Nucleus accumbens (tissue), 56 donors: ENCODE data around the gene ELL.

Experiments used
- DNase-seq, 56 donors: peaks; one replicate each; lab custom pipeline; 2025; lab: John Stamatoyannopoulos, UW

Gene ELL

DNA sequence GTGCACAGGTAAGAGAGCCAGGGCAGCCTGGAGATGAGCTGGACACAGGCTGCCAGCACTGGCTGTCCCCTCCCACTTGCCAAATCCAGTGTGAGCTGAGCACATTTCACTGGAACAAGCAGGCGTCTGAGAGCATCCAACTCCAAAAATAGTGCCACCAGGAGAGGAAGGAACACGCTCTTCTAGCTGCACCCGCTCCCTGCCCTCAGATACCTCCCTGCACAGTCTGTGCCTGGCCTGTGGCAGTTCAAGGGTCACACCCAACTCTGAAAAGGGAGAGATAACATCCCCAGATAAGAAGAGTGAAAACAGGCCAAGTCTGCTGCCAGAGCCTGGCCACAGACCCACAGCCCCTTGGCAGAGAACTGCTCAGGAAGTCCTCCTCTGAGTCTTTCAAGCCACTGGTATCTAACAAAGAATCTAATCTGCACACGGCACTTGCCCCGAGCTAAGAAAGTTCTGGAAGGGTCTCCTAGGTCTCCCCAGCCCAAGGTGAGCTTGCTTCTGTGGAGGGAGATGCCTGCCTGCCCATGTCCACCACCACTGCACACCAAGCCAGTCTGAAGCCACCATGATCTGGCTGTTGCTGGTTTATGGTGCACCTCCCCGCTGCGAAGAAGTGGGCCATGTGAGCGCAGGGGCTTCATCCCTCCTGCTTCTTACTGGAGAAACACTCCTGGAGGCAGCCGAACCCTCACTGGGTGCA is 14.7 kb downstream of the ELL start:
- peak in 18 of 56 donors; percentile 9 to 66 (median 24) for DNase-seq

DNA sequence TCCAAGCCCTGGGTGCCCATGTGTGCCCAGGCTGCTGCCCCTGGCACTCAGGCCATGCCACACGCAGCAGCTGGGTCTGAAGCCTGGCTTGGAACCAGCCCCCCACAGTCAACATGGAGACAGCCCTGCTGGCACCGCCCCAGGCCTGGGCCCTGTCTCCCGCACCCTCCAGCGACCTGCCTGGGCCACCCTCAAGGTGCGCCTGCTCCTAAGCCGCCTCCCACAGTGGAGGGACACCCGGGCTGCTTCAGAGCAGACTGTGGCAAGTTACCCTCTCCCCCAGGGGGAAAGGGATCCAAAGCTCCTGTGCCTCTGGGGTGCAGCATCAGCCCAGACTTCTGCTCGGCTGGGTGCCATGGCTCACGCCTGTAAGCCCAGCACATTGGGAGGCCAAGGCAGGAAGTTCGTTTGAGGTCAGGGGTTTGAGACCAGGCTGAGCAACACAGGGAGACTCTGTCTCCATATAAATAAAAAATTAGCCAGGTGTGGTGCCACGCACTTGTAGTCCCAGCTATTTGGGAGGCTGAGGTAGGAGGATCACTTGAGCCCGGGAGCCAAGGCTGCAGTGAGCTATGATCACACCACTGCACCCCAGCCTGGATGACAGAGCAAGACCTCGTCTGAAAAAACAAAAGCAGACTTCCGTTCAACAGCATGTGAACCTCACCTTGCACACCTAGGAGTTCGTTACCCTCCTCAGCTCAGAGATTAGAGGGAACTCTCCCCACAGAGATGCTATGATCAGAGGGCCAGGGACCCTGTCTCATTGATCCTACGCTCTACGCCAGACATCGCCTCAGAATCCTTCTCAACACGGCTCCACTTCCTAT is 15.6 kb downstream of the ELL start:
- DNase-seq: no peak

DNA sequence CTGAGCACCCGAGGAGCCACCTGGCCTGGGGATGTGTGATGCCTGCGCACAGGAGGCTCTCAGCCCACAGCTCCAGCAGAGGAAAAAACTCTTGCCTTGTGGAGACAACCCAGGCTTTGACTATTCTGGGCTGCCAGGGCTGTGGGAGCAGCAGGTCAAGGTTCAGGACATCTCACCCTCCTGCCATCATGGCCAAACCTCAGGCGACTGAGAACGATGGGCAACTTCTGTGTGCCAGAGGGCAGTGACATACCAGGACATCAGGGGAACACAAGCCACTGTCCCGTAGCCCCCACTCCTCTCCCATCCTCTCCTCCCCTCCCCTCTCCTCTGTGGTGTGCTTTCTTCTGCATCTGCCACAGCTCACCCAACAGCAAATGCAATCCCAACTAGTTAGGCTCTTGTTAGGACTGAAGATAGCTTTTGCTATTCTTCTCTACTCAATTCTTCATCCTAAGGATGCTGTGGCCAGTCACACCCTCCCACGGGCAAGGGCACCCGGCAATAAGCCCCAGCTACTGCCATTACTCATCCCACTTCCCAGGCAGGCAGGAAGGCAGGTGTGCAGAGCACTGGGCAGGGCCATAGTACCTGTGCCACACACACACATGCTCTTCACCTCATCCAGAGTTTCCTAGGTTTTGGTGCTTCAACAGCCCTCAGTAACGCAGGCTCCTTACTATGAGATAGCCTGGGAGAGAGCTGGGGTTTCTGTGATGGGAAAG is 16.8 kb downstream of the ELL start:
- DNase-seq: no peak

DNA sequence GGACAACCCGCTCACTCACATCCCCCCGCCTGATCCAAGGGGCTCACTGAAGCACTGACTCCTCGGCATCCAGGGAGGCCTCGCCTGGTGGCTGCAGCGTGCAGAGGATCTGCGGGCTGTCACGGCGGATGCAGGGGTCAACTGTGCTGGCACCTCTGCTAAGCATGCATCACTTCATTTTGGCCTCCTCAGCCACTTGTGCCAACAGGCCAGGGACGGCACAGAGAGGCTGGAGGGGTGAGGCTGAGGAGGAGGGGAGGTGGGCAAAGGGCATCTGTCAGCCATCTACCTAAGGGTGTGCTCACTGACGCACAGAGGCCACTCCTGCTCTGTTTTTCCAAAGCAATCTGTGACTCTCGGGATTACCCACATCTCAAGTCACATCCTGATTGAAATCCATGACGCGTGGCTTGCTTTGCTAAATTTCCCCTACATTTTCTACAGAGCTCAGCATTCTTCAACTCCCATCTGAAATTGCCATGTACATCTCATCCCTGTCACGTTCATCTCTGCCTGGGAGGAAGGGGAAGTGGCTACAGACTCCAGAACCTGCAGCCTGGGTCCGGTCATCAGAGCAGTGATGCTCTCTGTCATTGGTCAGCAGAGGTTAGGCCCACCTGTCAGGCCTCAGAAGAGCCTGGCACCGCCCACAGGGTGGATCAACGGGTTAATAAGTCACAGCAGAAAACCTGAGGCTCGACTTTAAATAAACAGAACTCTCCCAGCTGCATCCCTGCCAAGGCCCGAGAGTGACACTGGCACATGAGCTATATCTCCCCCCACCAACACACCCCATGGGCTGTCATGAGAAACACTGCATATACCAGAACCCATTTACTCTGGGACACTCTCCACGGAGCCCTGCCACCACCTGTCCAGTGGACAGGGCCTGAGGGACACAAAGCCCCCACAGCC is 17.6 kb downstream of the ELL start:
- DNase-seq: no peak

DNA sequence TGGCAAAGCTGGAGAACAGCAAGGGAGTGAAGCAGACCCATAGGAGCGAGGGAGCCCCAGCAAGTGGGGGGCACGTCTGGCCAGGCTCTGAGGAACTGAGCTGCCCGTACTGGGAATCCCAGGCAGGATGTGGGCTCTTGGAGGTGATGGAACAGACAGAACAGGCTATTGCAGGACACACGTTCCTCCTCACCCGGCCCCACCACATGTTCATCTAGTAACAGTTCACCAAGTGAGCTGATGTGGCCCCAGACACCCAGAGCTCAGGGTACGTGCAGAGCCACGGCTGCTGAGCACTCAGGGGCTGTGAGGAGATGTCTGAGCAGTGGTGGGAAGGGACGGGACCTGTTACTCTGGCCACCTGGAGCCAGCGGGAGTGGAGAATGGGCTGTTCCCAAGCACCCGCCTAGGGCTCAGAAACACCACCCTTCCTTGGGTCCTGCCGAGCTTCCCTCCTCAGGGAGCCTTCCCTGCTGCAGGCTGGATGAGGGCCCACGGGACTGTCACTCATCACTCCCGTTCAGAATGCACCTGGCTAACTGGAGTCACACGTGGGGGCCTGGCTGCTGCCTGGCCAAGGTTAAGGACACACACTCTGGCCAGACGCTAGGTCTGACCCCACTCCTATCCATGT is 18.4 kb downstream of the ELL start:
- DNase-seq: no peak

DNA sequence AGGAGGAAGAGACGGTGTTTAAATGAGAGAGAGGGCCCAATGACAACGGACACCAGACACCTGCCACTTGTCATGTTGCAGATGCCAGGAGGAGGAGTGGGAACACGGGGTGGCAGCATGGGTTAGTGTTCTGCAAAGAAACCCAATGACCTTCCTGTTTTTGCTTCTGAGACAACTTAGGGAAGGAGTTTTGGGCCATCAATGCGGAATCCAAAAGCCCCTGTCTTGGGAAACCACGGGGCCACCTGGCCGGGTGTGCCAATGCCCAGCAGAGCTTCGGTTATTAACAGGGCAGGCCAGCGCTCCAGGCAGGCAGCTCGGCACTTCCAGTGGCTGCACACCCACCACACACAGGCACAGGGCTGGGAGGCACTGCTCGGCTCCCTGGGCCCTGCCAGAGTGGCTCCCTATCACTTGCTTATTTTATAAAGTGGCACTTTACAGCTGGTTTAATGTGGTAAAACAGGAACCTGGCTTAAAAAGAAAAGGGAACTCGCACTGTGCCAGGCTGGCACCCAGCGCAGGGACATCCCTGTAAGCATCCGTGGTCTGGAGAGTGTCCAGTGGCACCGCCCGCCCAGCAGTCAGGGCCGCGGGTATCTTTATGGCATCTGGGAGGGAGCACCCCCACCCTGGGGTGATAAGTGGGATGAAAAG is 19.1 kb downstream of the ELL start:
- peak in 4 of 56 donors; percentile 15 to 32 (median 23) for DNase-seq

DNA sequence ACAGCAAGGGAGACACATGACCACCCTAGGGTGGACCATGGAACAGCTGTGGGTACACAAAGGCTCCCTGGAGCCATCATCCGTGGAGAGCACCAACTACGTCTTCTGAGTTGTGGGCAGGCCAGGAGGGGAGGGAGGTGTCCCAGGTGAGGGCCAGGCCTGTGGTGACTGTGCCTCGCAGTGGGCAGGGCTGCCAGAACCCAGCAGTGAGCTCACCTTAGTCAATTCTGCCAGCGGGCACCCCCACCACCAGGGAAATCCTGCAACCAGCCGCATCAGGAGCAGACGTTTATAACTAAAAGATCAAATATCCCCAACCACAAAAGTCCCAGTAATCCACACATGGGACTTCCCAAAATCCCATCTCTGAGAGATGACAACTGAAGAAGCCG is 19.6 kb downstream of the ELL start:
- no peak for DNase-seq

DNA sequence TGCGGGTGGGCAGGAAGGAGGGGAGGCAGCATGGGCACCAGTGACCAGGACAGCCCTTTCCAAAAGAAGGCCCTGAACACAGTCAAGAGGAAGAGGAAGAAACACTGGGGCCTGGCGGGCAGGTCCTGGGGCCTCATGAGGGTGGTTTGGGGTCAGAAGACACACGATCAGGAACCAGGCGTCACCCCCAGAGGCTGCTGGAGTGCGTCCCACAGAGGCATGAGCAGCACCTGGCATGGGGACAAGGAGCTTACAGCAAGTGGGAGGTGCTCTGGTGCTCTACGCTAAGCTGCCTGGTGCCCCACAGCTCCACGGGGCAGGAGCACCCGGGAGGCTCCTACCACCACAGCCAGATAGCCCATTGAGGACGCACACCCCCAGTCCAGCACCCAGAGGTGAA is 20.0 kb downstream of the ELL start:
- DNase-seq: peak in 2 of 56 donors; percentile 19 to 22

DNA sequence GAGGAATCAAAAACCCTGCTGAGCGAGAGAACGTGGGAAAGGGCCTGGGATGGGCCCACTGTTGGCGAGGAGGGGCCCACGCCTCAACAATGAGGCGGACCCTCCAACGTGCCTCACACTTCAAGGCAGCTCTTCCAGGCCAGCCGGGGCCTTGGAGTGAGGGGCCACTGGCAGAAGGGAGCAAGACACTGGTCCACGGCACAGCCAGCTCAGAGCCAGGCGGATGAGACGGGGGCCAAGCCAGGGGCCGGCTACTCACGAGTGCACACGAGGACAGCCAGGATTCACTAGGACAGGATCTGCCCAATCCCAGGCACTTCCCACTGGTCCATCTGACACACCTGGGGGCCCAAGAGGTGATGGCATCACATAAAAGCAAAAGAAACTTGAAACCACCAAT is 20.5 kb downstream of the ELL start:
- DNase-seq: no peak

DNA sequence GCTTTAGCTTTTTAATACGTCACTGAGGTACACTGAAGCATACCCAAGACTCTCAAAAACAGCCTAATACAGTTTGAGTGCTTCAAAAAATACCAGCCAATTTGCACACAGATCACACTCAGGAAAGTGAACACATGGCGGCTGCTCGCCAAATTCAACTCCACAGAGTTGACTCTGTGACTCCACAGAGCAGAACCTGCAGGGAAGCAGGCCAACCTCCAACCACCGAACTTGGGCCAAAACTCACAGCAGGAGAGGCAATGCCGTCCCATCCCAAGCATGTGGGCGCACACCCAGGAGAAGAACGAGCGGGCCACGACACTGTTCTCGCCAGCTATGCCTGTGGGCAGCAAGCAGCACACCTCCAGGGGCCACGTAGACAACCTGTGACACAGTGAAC is 21.1 kb downstream of the ELL start:
- no peak for DNase-seq

DNA sequence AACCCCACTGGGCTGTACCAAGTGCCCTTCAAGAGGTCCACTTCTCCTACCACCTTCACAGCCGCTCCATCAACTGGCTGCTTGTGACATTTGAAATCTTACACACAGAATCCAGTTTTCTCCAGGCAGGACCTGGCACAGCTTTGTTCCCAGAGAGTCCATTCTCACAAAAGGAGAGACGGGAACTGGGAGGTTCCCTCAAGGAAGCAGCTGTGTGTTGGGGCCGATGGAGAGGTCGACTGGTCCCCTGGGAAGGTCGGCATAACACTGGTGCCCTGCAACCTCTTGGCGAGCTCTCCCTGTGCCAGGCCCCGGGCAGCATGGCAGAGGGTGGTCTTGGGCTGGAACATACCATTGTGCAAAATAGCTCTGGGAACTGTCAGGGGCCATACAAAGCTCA is 21.5 kb downstream of the ELL start:
- DNase-seq: no peak

DNA sequence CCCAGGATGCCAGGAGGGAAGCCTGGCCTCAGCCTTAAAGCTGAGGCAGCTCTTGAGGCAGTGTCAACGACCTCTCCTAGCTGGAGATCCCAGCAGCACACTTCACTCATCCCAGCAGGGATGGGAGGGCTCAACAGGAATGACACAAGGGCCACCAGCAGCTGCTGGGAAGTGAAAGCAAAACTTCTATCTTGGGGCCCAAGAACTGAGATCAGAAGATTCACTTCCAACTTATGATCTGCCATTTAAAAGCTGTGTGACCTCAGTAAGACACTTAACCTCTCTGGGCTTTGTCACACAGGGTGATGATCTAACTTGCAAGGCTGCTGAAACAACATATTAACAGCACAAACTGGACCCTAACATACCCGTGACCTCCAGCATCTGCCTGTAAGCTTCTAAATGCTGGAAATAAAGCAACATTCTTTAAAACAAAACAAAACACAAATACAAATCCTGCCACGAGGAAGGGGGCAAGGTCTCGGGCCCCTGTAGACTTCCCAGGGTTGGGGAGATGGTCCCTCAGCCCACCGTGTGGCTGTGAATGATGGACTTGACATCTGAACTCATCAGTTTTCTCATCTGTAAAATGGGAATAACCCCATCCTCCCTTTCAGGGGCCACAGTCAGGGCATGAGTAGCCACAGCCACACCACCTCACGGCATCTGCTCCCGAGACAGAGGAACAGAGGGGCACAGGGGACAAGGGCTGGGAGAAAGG is 22.7 kb downstream of the ELL start:
- DNase-seq: no peak

DNA sequence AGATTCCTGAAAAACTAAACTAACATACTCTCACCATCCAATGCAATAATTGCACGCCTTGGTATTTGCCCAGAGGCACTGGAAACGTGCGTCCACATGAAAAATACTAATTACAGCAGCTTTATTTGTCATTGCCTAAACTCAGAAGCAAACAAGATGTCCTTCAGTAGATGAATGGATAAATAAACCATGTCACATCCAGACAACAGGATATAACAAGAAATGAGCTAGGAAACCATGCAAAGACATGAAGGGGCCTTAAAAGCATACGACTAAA is 25.0 kb downstream of the ELL start:
- DNase-seq: no peak

DNA sequence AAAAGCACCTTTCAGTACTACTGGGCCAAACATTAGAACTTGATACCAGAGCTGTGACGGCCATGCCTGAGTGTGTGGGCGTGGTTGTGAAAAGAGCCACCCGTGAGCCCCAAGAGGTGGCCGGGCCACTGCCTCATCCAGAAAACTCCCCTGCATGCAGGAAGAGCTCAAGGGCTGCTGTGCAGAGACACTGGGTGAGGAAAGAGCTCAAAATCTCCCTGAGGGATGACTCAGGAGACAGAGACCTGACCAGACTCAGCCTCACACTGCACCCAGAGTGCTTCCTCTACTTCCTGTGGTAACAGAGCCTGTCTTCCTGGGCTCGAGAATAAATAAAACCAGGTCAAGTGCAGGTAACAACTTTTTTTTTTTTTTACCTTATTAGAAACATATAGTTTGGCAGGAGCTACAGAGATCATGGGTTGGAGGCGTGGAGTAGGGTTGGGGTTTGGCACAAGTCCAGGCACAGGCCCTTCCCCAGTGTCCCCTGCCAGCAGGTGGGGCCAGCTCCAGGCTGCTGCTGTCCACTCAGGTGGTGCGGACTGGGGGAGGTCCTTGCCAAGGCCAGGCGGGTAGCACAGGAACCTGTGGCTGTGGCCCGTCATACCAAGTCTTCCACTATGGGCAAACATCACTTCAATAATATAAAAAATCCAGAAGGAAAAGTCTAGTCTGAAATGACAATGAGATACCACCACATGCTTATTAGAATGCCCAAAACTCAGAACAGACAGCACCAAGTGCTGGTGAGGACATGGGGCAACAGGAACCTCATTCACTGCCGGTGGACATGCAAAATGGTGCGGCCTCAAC is 25.5 kb downstream of the ELL start:
- no peak for DNase-seq

DNA sequence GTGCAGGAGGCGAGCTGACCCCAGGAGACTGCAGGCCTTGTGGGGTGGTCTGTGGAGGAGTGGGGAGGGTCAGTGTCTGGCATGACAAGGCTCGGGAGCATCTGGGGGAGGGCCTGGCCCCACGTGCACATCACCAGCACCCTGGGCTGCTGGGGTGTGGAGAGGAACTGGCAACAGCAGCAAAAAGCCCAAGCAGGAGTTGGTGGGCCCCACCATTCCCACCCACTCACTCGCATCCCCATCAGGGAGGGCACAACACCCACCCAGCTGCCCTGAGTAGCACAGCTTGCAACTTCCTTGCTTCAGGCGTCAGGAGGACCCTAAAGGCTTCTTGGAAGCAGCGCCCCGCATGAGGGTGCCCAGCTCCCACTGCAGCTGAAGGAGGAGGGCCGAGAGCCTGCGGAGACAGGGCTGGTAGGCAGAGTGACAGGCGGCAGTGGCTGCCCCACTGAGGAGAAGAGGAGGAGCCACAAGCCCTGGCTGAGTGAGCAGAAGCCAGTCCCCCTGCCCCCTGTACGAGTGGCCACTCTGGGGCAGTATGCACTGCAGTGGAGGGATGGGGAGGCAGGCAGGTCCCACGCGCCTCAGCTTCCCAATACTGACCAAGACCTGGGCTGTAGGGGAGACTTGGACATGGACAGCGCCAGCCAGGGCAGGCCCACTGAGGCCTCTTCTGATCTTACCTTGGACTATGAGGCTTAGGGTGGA is 26.5 kb downstream of the ELL start:
- no peak for DNase-seq

DNA sequence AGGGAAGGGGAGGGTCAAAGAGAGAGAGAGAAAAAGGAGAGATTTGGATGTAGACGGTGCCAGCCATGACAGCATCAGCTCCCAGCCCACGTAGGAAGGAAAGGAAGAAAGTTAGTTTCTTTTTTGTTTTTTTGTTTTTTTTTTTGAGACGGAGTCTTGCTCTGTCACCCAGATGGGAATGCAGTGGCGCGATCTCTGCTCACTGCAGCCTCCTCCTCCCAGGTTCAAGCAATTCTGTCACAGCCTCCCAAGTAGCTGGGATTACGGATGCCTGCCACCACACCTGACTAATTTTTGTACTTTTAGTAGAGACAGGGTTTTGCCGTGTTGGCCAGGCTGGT is 27.6 kb downstream of the ELL start:
- DNase-seq: no peak

DNA sequence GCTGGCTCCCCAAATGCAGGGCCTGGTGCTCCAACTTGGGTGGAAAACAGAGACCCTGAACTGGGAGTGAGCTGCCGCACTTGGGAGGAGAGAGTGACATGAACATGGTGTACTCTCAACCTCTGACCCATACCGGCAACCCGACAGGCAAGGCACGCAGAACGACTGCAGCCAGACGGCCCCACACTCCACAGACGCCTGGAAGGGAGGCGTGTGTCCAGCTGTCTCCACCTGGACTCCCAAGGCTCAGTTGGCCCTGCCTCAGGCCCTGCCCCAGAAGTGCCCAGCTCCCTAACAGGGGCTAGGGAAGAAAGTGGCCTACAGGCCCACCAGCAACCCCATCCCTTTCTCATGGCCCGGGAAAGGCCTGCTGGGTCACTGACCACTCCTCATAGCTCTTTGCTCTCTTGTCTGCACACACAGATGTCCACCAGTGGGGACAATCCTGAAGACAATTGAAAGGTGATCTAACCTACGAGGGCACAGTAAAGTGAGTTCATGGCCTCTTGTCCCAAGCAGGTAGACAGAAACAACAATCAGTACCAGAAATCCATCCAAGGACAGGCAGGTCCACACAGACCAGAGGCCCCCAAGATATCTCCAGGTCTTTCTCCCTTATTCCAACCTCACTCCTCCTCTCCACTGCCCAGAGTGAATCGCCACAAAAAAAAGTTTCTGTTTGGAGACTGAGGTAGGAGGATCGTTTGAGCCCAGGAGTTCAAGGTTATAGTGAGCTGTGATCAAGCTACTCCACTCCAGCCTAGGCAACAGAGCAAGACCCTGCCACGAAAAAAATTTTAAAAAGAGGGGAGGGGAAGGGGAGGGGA is 28.2 kb downstream of the ELL start:
- no peak for DNase-seq
